Measurements from ENCODE around the gene OR51B2.

- TF ChIP-seq CTCF (IDR thresholded peaks at IDR 0.05; ENCODE audit: insufficient read depth, low read length) (no peak), GABPA (IDR thresholded peaks at IDR 0.05; ENCODE audit: low read depth) (no peak), POLR2AphosphoS5 (IDR thresholded peaks at IDR 0.05; ENCODE audit: low read depth) (no peak), REST (IDR thresholded peaks at IDR 0.05; ENCODE audit: insufficient replicate concordance, low read depth) (no peak)
These were observed 46.2 kb downstream of the OR51B2 start for GRCh38 chr11:5277807-5278382.
